ENCODE results near the gene HACD3. TPM values are rescaled to one million over a fixed set of nuclear protein-coding genes. Genes with fewer than 3 reads are reported as not detected.
"Not testable (repeated sequence)": the region's sequence is repeated elsewhere in the genome, so short reads cannot be mapped to it uniquely, and the experiment has no call there.

HACD3 gene
- total RNA-seq, 5 donors from 2014 or later (not counting 1 experiment from before 2014, with no cell fraction given): 16.3 to 24.1 (median 20.9) TPM

GRCh38 chr15:65612616-65612946, 82.3 kb downstream of the HACD3 start:
- Mint-ChIP-seq H3K27me3 (no peaks in the 10 kb centered on the region), H3K27ac (peak overlapping the region; percentile 98), H3K9me3 (no peaks in the 10 kb centered on the region), H3K36me3 (no peaks in the 10 kb centered on the region), H3K4me1 (peaks cover 35 to 44% (median 43%) of the 10 kb centered on the region in 3 donors), H3K4me3 (peak overlapping the region; percentile 36 to 99 (median 94))
- CTCF ChIA-PET: no interaction called here
- Histone ChIP-seq H3K27ac (ENCODE audit: low read length) (peak overlapping the region; percentile 94), H3K4me3 (ENCODE audit: control insufficient read depth in 1 of 2, extremely low read depth in 1 of 2, low read length in 1 of 2) (no peak overlapping the region), H3K27me3 (replicated peaks in 1 of 2; ENCODE audit: control insufficient read depth in 2 of 2, extremely low read depth in 1 of 2, insufficient read depth in 2 of 2, low read length in 1 of 2) (no peaks in the 10 kb centered on the region), H3K9me3 (no peaks in the 10 kb centered on the region), H3K36me3 (ENCODE audit: control insufficient read depth in 2 of 2, extremely low read depth in 1 of 2, insufficient read depth in 1 of 2, low read length in 1 of 2) (no peaks in the 10 kb centered on the region), H3K4me1 (ENCODE audit: control insufficient read depth in 1 of 2, extremely low read depth in 1 of 2, insufficient read depth in 2 of 2, low read length in 2 of 2) (peaks cover 6 to 30% of the 10 kb centered on the region in 2 experiments)
- no CpG with 5 or more reads among the region's 2 CpGs for WGBS (ENCODE audit: insufficient coverage)
- POLR2A ChIA-PET: interaction anchor here in 1 of 2 donors (0.6 kb wide), 1 partner anchor 594 kb away, joined by 3 read pairs; no protein-coding TSS in a partner anchor
- ATAC-seq (replicated peaks in 1 of 4) (no peak), DNase-seq (peak in 1 of 35 experiments; percentile 6)

GRCh38 chr15:65612949-65613744, 82.9 kb downstream of the HACD3 start:
- Histone ChIP-seq H3K27me3 (replicated peaks in 1 of 2; ENCODE audit: control insufficient read depth in 2 of 2, extremely low read depth in 1 of 2, insufficient read depth in 2 of 2, low read length in 1 of 2) (no peaks in the 10 kb centered on the region), H3K9me3 (no peaks in the 10 kb centered on the region), H3K4me3 (ENCODE audit: control insufficient read depth in 1 of 2, extremely low read depth in 1 of 2, low read length in 1 of 2) (no peak overlapping the region), H3K4me1 (ENCODE audit: control insufficient read depth in 1 of 2, extremely low read depth in 1 of 2, insufficient read depth in 2 of 2, low read length in 2 of 2) (peaks cover 6 to 30% of the 10 kb centered on the region in 2 experiments), H3K27ac (ENCODE audit: low read length) (no peak overlapping the region), H3K36me3 (ENCODE audit: control insufficient read depth in 2 of 2, extremely low read depth in 1 of 2, insufficient read depth in 1 of 2, low read length in 1 of 2) (no peaks in the 10 kb centered on the region)
- Mint-ChIP-seq H3K27me3 (no peaks in the 10 kb centered on the region), H3K9me3 (no peaks in the 10 kb centered on the region), H3K4me3 (no peak overlapping the region), H3K27ac (peak overlapping the region in 1 of 2 donors; percentile 3), H3K36me3 (no peaks in the 10 kb centered on the region), H3K4me1 (peaks cover 30 to 39% (median 38%) of the 10 kb centered on the region in 3 donors)
- no peak for DNase-seq
- ATAC-seq (replicated peaks in 1 of 4): no peak
- ChIA-PET POLR2A (no interaction called here), CTCF (no interaction called here)
- 92% methylated on average over 2 of the region's 6 CpGs for WGBS (ENCODE audit: insufficient coverage)

GRCh38 chr15:65615887-65616286, 85.6 kb downstream of the HACD3 start:
- H3K4me3 ChIP-seq (ENCODE audit: control insufficient read depth in 1 of 2, extremely low read depth in 1 of 2, low read length in 1 of 2); H3K36me3 Mint-ChIP-seq; H3K27me3 ChIP-seq (replicated peaks in 1 of 2; ENCODE audit: control insufficient read depth in 2 of 2, extremely low read depth in 1 of 2, insufficient read depth in 2 of 2, low read length in 1 of 2); CTCF ChIA-PET; H3K9me3 ChIP-seq; DNase-seq; ATAC-seq (replicated peaks in 1 of 4); H3K27me3 Mint-ChIP-seq; H3K27ac Mint-ChIP-seq; H3K4me3 Mint-ChIP-seq; H3K27ac ChIP-seq (ENCODE audit: low read length); H3K36me3 ChIP-seq (ENCODE audit: control insufficient read depth in 2 of 2, extremely low read depth in 1 of 2, insufficient read depth in 1 of 2, low read length in 1 of 2); H3K9me3 Mint-ChIP-seq; POLR2A ChIA-PET: not testable (repeated sequence)
- peaks cover 16 to 22% (median 21%) of the 10 kb centered on the region in 3 donors for H3K4me1 Mint-ChIP-seq
- no CpG with 5 or more reads among the region's 1 CpG for WGBS (ENCODE audit: insufficient coverage)
- H3K4me1 ChIP-seq (ENCODE audit: control insufficient read depth in 1 of 2, extremely low read depth in 1 of 2, insufficient read depth in 2 of 2, low read length in 2 of 2): peaks cover 6 to 18% of the 10 kb centered on the region in 2 experiments

- 83% methylated on average over 2 of the region's 5 CpGs for WGBS (ENCODE audit: insufficient coverage)
- peaks cover 13% of the 10 kb centered on the region for H3K36me3 Mint-ChIP-seq
- Histone ChIP-seq H3K36me3 (ENCODE audit: control insufficient read depth in 2 of 2, extremely low read depth in 1 of 2, insufficient read depth in 1 of 2, low read length in 1 of 2) (peaks cover 0 to 2% of the 10 kb centered on the region in 2 donors), H3K27ac (ENCODE audit: low read length) (no peak overlapping the region), H3K4me3 (ENCODE audit: control insufficient read depth in 1 of 2, extremely low read depth in 1 of 2, low read length in 1 of 2) (no peak overlapping the region), H3K27me3 (replicated peaks in 1 of 2; ENCODE audit: control insufficient read depth in 2 of 2, extremely low read depth in 1 of 2, insufficient read depth in 2 of 2, low read length in 1 of 2) (no peaks in the 10 kb centered on the region), H3K9me3 (no peaks in the 10 kb centered on the region), H3K4me1 (ENCODE audit: control insufficient read depth in 1 of 2, extremely low read depth in 1 of 2, insufficient read depth in 2 of 2, low read length in 2 of 2) (no peaks in the 10 kb centered on the region)
- DNase-seq (no peak), ATAC-seq (replicated peaks in 1 of 4) (no peak)
- POLR2A ChIA-PET: no interaction called here
- peaks cover 0 to 2% (median 0%) of the 10 kb centered on the region in 3 donors for H3K4me1 Mint-ChIP-seq
- H3K27ac Mint-ChIP-seq: no peak overlapping the region
- no peaks in the 10 kb centered on the region for H3K27me3 Mint-ChIP-seq
- CTCF ChIA-PET: no interaction called here
- no peaks in the 10 kb centered on the region for H3K9me3 Mint-ChIP-seq
- no peak overlapping the region for H3K4me3 Mint-ChIP-seq
These were observed 88.4 kb downstream of the HACD3 start for GRCh38 chr15:65618560-65619109.

GRCh38 chr15:65619626-65620290, 89.5 kb downstream of the HACD3 start:
- Histone ChIP-seq H3K27me3 (replicated peaks in 1 of 2; ENCODE audit: control insufficient read depth in 2 of 2, extremely low read depth in 1 of 2, insufficient read depth in 2 of 2, low read length in 1 of 2) (no peaks in the 10 kb centered on the region), H3K9me3 (no peaks in the 10 kb centered on the region), H3K27ac (ENCODE audit: low read length) (no peak overlapping the region), H3K4me1 (ENCODE audit: control insufficient read depth in 1 of 2, extremely low read depth in 1 of 2, insufficient read depth in 2 of 2, low read length in 2 of 2) (no peaks in the 10 kb centered on the region), H3K36me3 (ENCODE audit: control insufficient read depth in 2 of 2, extremely low read depth in 1 of 2, insufficient read depth in 1 of 2, low read length in 1 of 2) (peaks cover 0 to 2% of the 10 kb centered on the region in 2 donors), H3K4me3 (ENCODE audit: control insufficient read depth in 1 of 2, extremely low read depth in 1 of 2, low read length in 1 of 2) (no peak overlapping the region)
- ATAC-seq (replicated peaks in 1 of 4) (no peak), DNase-seq (no peak)
- POLR2A ChIA-PET: no interaction called here
- Mint-ChIP-seq H3K4me3 (no peak overlapping the region), H3K27me3 (no peaks in the 10 kb centered on the region), H3K36me3 (peaks cover 20% of the 10 kb centered on the region), H3K27ac (no peak overlapping the region), H3K9me3 (no peaks in the 10 kb centered on the region), H3K4me1 (no peaks in the 10 kb centered on the region)
- 100% methylated on average over 1 of the region's 5 CpGs for WGBS (ENCODE audit: insufficient coverage)
- CTCF ChIA-PET: no interaction called here

- ATAC-seq (replicated peaks in 1 of 4) (no peak), DNase-seq (no peak)
- H3K27ac ChIP-seq (ENCODE audit: low read length): no peak overlapping the region
- H3K4me3 Mint-ChIP-seq: no peak overlapping the region
- H3K4me1 Mint-ChIP-seq: no peaks in the 10 kb centered on the region
- H3K27me3 Mint-ChIP-seq: no peaks in the 10 kb centered on the region
- no peak overlapping the region for H3K27ac Mint-ChIP-seq
- H3K9me3 Mint-ChIP-seq: no peaks in the 10 kb centered on the region
- WGBS (ENCODE audit: insufficient coverage): no CpG with 5 or more reads among the region's 2 CpGs
- H3K36me3 ChIP-seq (ENCODE audit: control insufficient read depth in 2 of 2, extremely low read depth in 1 of 2, insufficient read depth in 1 of 2, low read length in 1 of 2): peaks cover 0 to 8% of the 10 kb centered on the region in 2 donors
- ChIA-PET POLR2A (no interaction called here), CTCF (no interaction called here)
- H3K9me3 ChIP-seq: no peaks in the 10 kb centered on the region
- peaks cover 30% of the 10 kb centered on the region for H3K36me3 Mint-ChIP-seq
- no peaks in the 10 kb centered on the region for H3K27me3 ChIP-seq (replicated peaks in 1 of 2; ENCODE audit: control insufficient read depth in 2 of 2, extremely low read depth in 1 of 2, insufficient read depth in 2 of 2, low read length in 1 of 2)
- no peaks in the 10 kb centered on the region for H3K4me1 ChIP-seq (ENCODE audit: control insufficient read depth in 1 of 2, extremely low read depth in 1 of 2, insufficient read depth in 2 of 2, low read length in 2 of 2)
- no peak overlapping the region for H3K4me3 ChIP-seq (ENCODE audit: control insufficient read depth in 1 of 2, extremely low read depth in 1 of 2, low read length in 1 of 2)
These were observed 90.6 kb downstream of the HACD3 start for GRCh38 chr15:65620833-65621232.

All from T-cell (primary cell).